ENCODE data around the gene GPR35. TPM values are rescaled to one million over a fixed set of nuclear protein-coding genes. Genes with fewer than 3 reads are reported as not detected.

Gene GPR35
- total RNA-seq, 1 experiment from 2014 or later, result 21.3 TPM

GRCh38 chr2:240581811-240582210, 43.5 kb upstream of the GPR35 start:
- BruUV-seq (replicated peaks), result no TSS peak
- H3K36me3 ChIP-seq (ENCODE audit: control insufficient read depth, insufficient read depth, low read length), result peaks cover 1% of the 10 kb centered on the region; the same call in 1 of the 2 replicates
- H3K4me1 ChIP-seq, result no peaks in the 10 kb centered on the region
- Mint-ChIP-seq H3K27ac (ENCODE audit: unreplicated experiment) (no peak overlapping the region), H3K9me3 (ENCODE audit: unreplicated experiment) (no peaks in the 10 kb centered on the region), H3K27me3 (ENCODE audit: insufficient read depth, unreplicated experiment) (no peaks in the 10 kb centered on the region), H3K36me3 (ENCODE audit: insufficient read depth, unreplicated experiment) (peaks cover 11% of the 10 kb centered on the region), H3K4me3 (ENCODE audit: unreplicated experiment) (no peak overlapping the region), H3K4me1 (ENCODE audit: low read depth, unreplicated experiment) (peaks cover 13% of the 10 kb centered on the region)
- TF ChIP-seq CTCF (IDR thresholded peaks at IDR 0.05; ENCODE audit: insufficient read depth in 1 of 2, low read depth in 1 of 2, low read length in 1 of 2, severe bottlenecking in 1 of 2, unreplicated experiment in 1 of 2), result no peak
- DNase-seq, result no peak
- intact Hi-C loops (cut with micrococcal nuclease; ENCODE audit: unreplicated experiment), result no loop called here
- H3K9me3 ChIP-seq, result no peaks in the 10 kb centered on the region
- H3K27me3 ChIP-seq (replicated peaks; ENCODE audit: control insufficient read depth, insufficient read depth, low read length), result no peaks in the 10 kb centered on the region
- H3K4me3 ChIP-seq (ENCODE audit: low read depth, low read length), result no peak overlapping the region
- POLR2A ChIA-PET, result no interaction called here
- CTCF ChIA-PET, result no interaction called here

- Mint-ChIP-seq H3K4me3 (ENCODE audit: unreplicated experiment) (no peak overlapping the region), H3K27me3 (ENCODE audit: insufficient read depth, unreplicated experiment) (no peaks in the 10 kb centered on the region), H3K27ac (ENCODE audit: unreplicated experiment) (no peak overlapping the region), H3K4me1 (ENCODE audit: low read depth, unreplicated experiment) (peaks cover 17% of the 10 kb centered on the region), H3K36me3 (ENCODE audit: insufficient read depth, unreplicated experiment) (peaks cover 11% of the 10 kb centered on the region), H3K9me3 (ENCODE audit: unreplicated experiment) (no peaks in the 10 kb centered on the region)
- no TSS peak for BruUV-seq (replicated peaks)
- TF ChIP-seq CTCF (IDR thresholded peaks at IDR 0.05; ENCODE audit: insufficient read depth in 1 of 2, low read depth in 1 of 2, low read length in 1 of 2, severe bottlenecking in 1 of 2, unreplicated experiment in 1 of 2), result no peak
- no peaks in the 10 kb centered on the region for H3K9me3 ChIP-seq
- POLR2A ChIA-PET, result no interaction called here
- H3K4me3 ChIP-seq (ENCODE audit: low read depth, low read length), result no peak overlapping the region
- CTCF ChIA-PET, result no interaction called here
- DNase-seq, result no peak
- no peaks in the 10 kb centered on the region for H3K27me3 ChIP-seq (replicated peaks; ENCODE audit: control insufficient read depth, insufficient read depth, low read length)
- peaks cover 1% of the 10 kb centered on the region; the same call in 1 of the 2 replicates for H3K36me3 ChIP-seq (ENCODE audit: control insufficient read depth, insufficient read depth, low read length)
- intact Hi-C loops (cut with micrococcal nuclease; ENCODE audit: unreplicated experiment), result no loop called here
- H3K4me1 ChIP-seq, result no peaks in the 10 kb centered on the region
Observed at GRCh38 chr2:240582781-240583180, 42.5 kb upstream of the GPR35 start.

- H3K4me3 ChIP-seq (ENCODE audit: low read depth, low read length), result no peak overlapping the region
- Mint-ChIP-seq H3K9me3 (ENCODE audit: unreplicated experiment) (no peaks in the 10 kb centered on the region), H3K4me3 (ENCODE audit: unreplicated experiment) (no peak overlapping the region), H3K36me3 (ENCODE audit: insufficient read depth, unreplicated experiment) (peaks cover 11% of the 10 kb centered on the region), H3K27ac (ENCODE audit: unreplicated experiment) (no peak overlapping the region), H3K27me3 (ENCODE audit: insufficient read depth, unreplicated experiment) (no peaks in the 10 kb centered on the region), H3K4me1 (ENCODE audit: low read depth, unreplicated experiment) (peaks cover 27% of the 10 kb centered on the region)
- TF ChIP-seq CTCF (IDR thresholded peaks at IDR 0.05; ENCODE audit: insufficient read depth in 1 of 2, low read depth in 1 of 2, low read length in 1 of 2, severe bottlenecking in 1 of 2, unreplicated experiment in 1 of 2), result no peak
- intact Hi-C loops (cut with micrococcal nuclease; ENCODE audit: unreplicated experiment), result no loop called here
- POLR2A ChIA-PET, result no interaction called here
- DNase-seq, result no peak
- CTCF ChIA-PET, result no interaction called here
- H3K36me3 ChIP-seq (ENCODE audit: control insufficient read depth, insufficient read depth, low read length), result peaks cover 1% of the 10 kb centered on the region; the same call in 1 of the 2 replicates
- H3K4me1 ChIP-seq, result no peaks in the 10 kb centered on the region
- no peaks in the 10 kb centered on the region for H3K27me3 ChIP-seq (replicated peaks; ENCODE audit: control insufficient read depth, insufficient read depth, low read length)
- BruUV-seq (replicated peaks), result no TSS peak
- H3K9me3 ChIP-seq, result no peaks in the 10 kb centered on the region
Observed at GRCh38 chr2:240583774-240584173, 41.5 kb upstream of the GPR35 start.

Measured in Caco-2 (cell line).